Activated CD4-positive, alpha-beta T cell treated with anti-CD3 and anti-CD28 coated beads for 36 hours (primary cell): ENCODE results near the gene FAM20A. TPM values are rescaled to one million over a fixed set of nuclear protein-coding genes. Genes with fewer than 3 reads are reported as not detected.

Experiments
- ATAC-seq: fragments of 200-7000 bp; cut with Tn5 transposase; one replicate; pipeline ENCODE4 v1.10.0; 2021; ENCODE audit warnings: mild to moderate bottlenecking, moderate library complexity
- CTCF ChIA-PET: fragments of 350-600 bp; sonication (Branson Sonifier 250); formaldehyde crosslinking; loops from one replicate; lab custom pipeline; 2021; ENCODE audit warnings: antibody characterized with exemption; lab: Charles Lee
- POLR2A ChIA-PET: fragments of 350-600 bp; sonication (Branson Sonifier 250); formaldehyde crosslinking; loops from one replicate; lab custom pipeline; 2021; ENCODE audit warnings: antibody characterized with exemption, inconsistent platforms; lab: Charles Lee
- DNase-seq: peaks from one replicate; pipeline ENCODE4 v3.0.0-alpha.2; 2020
- H3K27ac Mint-ChIP-seq: one replicate; pipeline ENCODE4 v1.8.0; 2021; ENCODE audit warnings: mixed read lengths
- H3K27me3 Mint-ChIP-seq: one replicate; pipeline ENCODE4 v1.8.0; 2021; ENCODE audit warnings: mixed read lengths
- H3K36me3 Mint-ChIP-seq: one replicate; pipeline ENCODE4 v1.8.0; 2021; ENCODE audit warnings: low read depth, mixed read lengths
- H3K4me1 Mint-ChIP-seq: one replicate; pipeline ENCODE4 v1.8.0; 2021; ENCODE audit warnings: mixed read lengths
- H3K4me3 Mint-ChIP-seq: one replicate; pipeline ENCODE4 v1.8.0; 2021; ENCODE audit warnings: mild to moderate bottlenecking, moderate library complexity, mixed read lengths
- H3K9me3 Mint-ChIP-seq: one replicate; pipeline ENCODE4 v1.8.0; 2021; ENCODE audit warnings: low read depth, mixed read lengths
- intact Hi-C, 2 experiments: fragments of 100-400 bp; cut with DNase I in 1 of 2; cut with micrococcal nuclease in 1 of 2; formaldehyde crosslinking; loops; one replicate each; pipeline versions ENCODE4 v1.14.2 to v1.15.1; 2022 to 2024; cut with DNase I, micrococcal nuclease
- total RNA-seq, 2 experiments: library from RNA; stranded (reverse); gene quantifications; one replicate each; pipeline ENCODE4 v1.2.3, GENCODE V29; 2021

The FAM20A gene
- total RNA-seq, 2 experiments from 2014 or later, result not detected

DNA sequence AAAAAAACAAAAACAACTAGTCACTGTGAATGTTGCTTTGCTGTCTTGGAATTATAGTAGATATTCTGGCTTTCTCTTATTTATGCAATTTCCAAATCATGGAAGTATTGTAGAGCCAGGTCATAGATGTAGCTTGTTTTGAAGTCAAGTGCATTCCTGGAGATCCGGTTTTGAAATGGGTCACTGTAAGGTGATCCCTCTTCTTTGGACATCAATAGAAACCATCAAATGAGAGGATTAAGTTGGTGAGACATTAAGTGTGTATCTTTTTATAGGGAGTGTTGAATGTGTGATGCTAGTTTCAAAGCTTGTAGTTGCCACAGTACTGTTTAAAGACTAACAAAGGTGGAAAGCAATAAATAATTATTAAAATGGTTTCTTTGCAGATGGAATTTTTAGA is 84.4 kb downstream of the FAM20A start:
- Mint-ChIP-seq H3K36me3 (peaks cover 52% of the 10 kb centered on the region), H3K4me3 (no peak overlapping the region), H3K4me1 (peaks cover 51% of the 10 kb centered on the region), H3K27ac (no peak overlapping the region), H3K9me3 (no peaks in the 10 kb centered on the region), H3K27me3 (no peaks in the 10 kb centered on the region)
- intact Hi-C loops, result no loop called here
- DNase-seq (no peak), ATAC-seq (no peak)
- CTCF ChIA-PET, result interaction anchor here (0.8 to 1.1 kb wide), 3 partner anchors 14 to 51 kb away, joined by 3 read pairs; no protein-coding TSS in a partner anchor
- POLR2A ChIA-PET, result no interaction called here

DNA sequence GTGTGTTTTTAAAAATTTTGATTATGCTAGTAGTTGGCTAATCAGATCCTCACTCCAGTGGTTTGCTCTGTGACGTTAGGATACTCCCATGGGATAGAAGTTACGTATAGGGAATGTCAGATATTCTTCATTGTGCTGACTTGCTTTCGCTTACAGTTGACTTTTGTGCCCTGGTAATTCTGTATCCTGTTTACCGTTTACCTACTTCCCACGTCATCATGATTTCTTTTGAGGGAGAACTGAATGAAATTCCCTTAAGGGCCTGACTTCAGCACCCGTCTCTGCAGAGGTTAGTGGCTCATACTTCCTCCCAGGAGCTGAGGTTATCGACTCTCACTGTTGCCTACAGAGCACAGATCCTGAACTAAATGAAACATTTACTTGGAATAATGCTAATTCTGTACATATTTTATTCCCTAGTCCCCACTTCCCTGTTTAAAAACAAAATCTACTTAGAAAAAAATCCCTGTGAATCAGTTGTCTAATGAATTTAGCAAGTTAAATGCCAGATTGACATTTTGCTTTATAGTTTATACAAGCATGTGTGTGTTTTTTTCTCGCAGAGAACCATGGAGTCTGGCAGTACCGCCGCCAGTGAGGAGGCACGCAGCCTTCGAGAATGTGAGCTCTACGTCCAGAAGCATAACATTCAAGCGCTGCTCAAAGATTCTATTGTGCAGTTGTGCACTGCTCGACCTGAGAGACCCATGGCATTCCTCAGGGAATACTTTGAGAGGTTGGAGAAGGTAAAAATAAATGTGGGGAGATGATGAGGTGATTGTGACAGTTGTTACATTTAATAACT is 86.1 kb downstream of the FAM20A start:
- Mint-ChIP-seq H3K4me3 (peak overlapping the region; percentile 92), H3K27ac (no peak overlapping the region), H3K27me3 (no peaks in the 10 kb centered on the region), H3K36me3 (peaks cover 51% of the 10 kb centered on the region), H3K4me1 (peaks cover 54% of the 10 kb centered on the region), H3K9me3 (no peaks in the 10 kb centered on the region)
- POLR2A ChIA-PET, result no interaction called here
- CTCF ChIA-PET, result no interaction called here
- intact Hi-C loops, result loop anchor here (5.0 kb wide), 2 partner anchors 798 to 812 kb away; partner anchors contain the start of genes ABCA5 (in 1 of the 2) and NOL11 (in 1 of the 2)
- no peak for DNase-seq
- no peak for ATAC-seq

DNA sequence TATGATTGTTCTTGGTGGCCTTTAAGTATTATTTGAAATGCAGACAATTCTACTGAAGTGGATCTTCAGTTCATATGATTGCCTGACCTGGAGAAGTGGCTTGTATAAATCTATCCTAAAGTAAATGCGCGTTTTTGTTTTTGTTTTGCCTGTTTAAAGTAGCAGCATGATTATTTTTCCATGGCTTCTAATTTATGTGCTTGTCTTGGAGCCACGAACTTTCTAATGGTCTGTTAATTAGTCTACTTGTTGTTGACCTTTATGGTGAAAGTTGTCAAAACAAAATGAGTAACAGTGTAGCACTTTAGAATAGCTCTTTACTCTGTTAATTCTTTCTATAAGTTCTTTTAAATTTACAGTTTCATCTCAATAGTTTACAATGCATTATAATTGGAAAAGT is 87.2 kb downstream of the FAM20A start:
- POLR2A ChIA-PET, result no interaction called here
- peaks cover 45% of the 10 kb centered on the region for H3K4me1 Mint-ChIP-seq
- CTCF ChIA-PET, result no interaction called here

DNA sequence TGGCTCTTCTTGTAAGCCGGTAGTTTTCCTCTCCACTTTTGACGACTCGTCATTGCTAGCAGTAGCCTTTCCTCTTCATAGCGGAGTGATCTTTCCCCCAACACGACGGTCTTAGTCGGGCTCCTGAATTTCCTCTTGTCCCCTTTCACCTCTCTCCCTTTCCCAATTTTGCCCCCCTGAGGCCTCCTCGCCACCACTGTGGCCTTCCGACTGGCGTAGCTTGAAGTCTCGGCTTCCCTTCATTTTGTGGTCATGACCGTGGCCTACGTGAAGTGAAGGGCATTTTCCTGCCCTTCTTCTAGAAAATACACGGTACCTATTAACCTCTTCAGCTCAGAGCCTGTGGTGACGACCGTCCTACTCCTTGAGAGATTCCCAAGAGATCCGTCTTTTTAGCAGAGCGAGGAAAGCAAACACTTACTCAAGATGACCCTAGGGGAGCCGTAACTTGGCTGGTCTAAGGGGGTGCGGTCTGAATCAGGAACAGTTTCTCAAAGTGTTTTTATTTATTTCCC is 88.2 kb downstream of the FAM20A start:
- ATAC-seq, result no peak
- no peaks in the 10 kb centered on the region for H3K27me3 Mint-ChIP-seq
- no peaks in the 10 kb centered on the region for H3K9me3 Mint-ChIP-seq
- peaks cover 41% of the 10 kb centered on the region for H3K4me1 Mint-ChIP-seq
- peak overlapping the region; percentile 95 for H3K27ac Mint-ChIP-seq
- intact Hi-C loops, result loop anchor here (1.0 to 5.0 kb wide), 9 partner anchors 56 to 1146 kb away; partner anchors contain the start of genes ABCA5 (in 2 of the 2), AMZ2 (in 1 of the 2), ARSG (in 1 of the 2) and KPNA2 (in 1 of the 2)
- POLR2A ChIA-PET, result interaction anchor here (1.0 to 1.1 kb wide), 2 partner anchors 10 to 15 kb away, joined by 4 read pairs; no protein-coding TSS in a partner anchor
- peak overlapping the region; percentile 92 for H3K4me3 Mint-ChIP-seq
- DNase-seq, result no peak
- CTCF ChIA-PET, result interaction anchor here (1.1 kb wide), 1 partner anchor 16 kb away, joined by 3 read pairs; no protein-coding TSS in a partner anchor
- H3K36me3 Mint-ChIP-seq, result peaks cover 35% of the 10 kb centered on the region

More for the DNA sequence above, 87.2 kb downstream of the FAM20A start:
- no peak for ATAC-seq
- no peak for DNase-seq
- Mint-ChIP-seq H3K27me3 (no peaks in the 10 kb centered on the region), H3K36me3 (peaks cover 42% of the 10 kb centered on the region), H3K9me3 (no peaks in the 10 kb centered on the region), H3K27ac (peak overlapping the region; percentile 95), H3K4me3 (peak overlapping the region; percentile 92)
- intact Hi-C loops, result loop anchor here (2.0 to 5.0 kb wide), 5 partner anchors 479 to 1147 kb away; partner anchors contain the start of genes ABCA5 (in 2 of the 2), KPNA2 (in 1 of the 2), NOL11 (in 1 of the 2) and PSMD12 (in 1 of the 2)

DNA sequence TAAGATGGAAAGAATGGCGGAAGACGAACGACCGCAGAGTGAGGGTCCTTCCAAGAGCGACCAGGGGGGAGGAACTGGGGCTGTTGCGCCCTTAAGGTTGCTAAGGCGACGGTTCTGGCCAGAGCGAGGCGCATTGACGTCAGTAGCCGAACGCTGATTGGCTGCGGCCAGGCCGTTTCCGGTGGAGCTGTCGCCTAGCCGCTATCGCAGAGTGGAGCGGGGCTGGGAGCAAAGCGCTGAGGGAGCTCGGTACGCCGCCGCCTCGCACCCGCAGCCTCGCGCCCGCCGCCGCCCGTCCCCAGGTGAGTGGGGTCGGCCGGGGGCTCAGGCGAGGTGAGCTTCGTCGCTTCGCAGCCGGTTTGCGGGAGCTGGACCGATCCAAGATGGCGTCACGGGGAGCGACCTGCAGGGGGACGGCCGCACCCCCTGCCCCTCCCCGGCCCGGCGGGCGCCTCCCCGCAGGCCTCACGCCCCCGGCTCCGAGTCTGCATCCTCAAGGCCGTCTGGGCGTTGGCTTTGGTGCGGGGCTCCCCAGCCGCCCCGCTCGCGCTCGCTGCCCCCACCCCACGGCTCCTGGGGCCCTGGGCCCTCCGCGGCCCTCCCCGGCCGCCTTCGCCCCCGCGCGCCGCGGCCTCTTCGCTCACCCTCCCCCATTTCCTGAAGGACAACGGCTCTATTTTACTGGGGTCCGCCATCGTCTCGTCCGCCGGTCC is 88.8 kb downstream of the FAM20A start, which contains the start of gene PRKAR1A:
Gene PRKAR1A (plus strand): TSS at position 184 of the 713 bp plus-strand sequence. CDS start 2,970 bp downstream, outside the sequence.
- H3K4me1 Mint-ChIP-seq, result peaks cover 42% of the 10 kb centered on the region
- CTCF ChIA-PET, result interaction anchor here (0.9 to 1.6 kb wide), 3 partner anchors 13 to 101 kb away, joined by 3 to 4 read pairs (median 3); no protein-coding TSS in a partner anchor
- peak; percentile 92 for ATAC-seq

DNA sequence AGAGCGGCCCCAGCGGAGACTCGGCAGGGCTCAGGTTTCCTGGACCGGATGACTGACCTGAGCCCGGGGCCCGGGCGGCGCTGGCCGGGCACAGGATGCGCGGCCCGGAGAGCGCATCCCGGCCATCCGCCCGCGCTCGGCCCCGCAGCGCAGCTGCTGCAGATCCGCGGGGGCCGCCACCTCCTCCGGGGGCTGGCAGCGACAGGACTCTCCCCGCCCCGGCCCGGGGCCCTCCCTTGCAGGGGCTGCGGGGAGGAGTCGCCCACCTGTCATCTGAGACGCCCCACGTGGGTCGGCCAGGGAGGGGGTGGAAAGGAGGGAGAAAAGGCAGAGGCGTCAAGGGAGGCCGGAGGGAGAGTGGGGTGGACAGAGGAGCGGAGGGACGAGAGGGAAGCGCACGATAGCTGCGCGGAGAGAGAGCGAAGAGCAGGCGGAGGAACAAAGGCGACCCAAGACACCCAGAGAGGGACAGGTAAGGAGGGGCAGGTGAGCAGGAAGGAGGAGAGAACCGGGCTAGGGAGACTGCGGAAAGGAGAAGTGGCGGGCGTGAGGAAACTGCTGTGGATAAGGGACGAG is 89.4 kb downstream of the FAM20A start:
- Mint-ChIP-seq H3K4me3 (peak overlapping the region; percentile 93), H3K27ac (peak overlapping the region; percentile 97), H3K4me1 (peaks cover 45% of the 10 kb centered on the region), H3K9me3 (no peaks in the 10 kb centered on the region), H3K27me3 (no peaks in the 10 kb centered on the region), H3K36me3 (peaks cover 24% of the 10 kb centered on the region)
- CTCF ChIA-PET, result interaction anchor here (0.9 to 1.6 kb wide), 3 partner anchors 13 to 102 kb away, joined by 3 to 4 read pairs (median 3); no protein-coding TSS in a partner anchor
- POLR2A ChIA-PET, result interaction anchor here (0.9 to 1.1 kb wide), 2 partner anchors 14 to 475 kb away, joined by 4 to 5 read pairs; no protein-coding TSS in a partner anchor
- DNase-seq (peak; percentile 73), ATAC-seq (peak; percentile 56)
- intact Hi-C loops, result loop anchor here (1.0 to 5.0 kb wide), 10 partner anchors 13 to 1145 kb away; partner anchors contain the start of genes ABCA5 (in 2 of the 2), AMZ2 (in 1 of the 2), ARSG (in 1 of the 2) and KPNA2 (in 1 of the 2)

More for the DNA sequence above, 88.8 kb downstream of the FAM20A start, which contains the start of gene PRKAR1A:
- peak within 1 kb of the TSS; percentile 97 for H3K27ac Mint-ChIP-seq
- peak within 1 kb of the TSS; percentile 93 for H3K4me3 Mint-ChIP-seq
- peaks cover 29% of the 10 kb centered on the region for H3K36me3 Mint-ChIP-seq
- POLR2A ChIA-PET, result interaction anchor here (0.6 to 1.1 kb wide), 4 partner anchors 9 to 476 kb away, joined by 3 to 5 read pairs (median 4); no protein-coding TSS in a partner anchor
- no peaks in the 10 kb centered on the region for H3K9me3 Mint-ChIP-seq
- peak; percentile 95 for DNase-seq
- intact Hi-C loops, result loop anchor here (1.0 to 5.0 kb wide), 9 partner anchors 55 to 1146 kb away; partner anchors contain the start of genes ABCA5 (in 2 of the 2), AMZ2 (in 1 of the 2), ARSG (in 1 of the 2) and KPNA2 (in 1 of the 2)
- no peaks in the 10 kb centered on the region for H3K27me3 Mint-ChIP-seq

DNA sequence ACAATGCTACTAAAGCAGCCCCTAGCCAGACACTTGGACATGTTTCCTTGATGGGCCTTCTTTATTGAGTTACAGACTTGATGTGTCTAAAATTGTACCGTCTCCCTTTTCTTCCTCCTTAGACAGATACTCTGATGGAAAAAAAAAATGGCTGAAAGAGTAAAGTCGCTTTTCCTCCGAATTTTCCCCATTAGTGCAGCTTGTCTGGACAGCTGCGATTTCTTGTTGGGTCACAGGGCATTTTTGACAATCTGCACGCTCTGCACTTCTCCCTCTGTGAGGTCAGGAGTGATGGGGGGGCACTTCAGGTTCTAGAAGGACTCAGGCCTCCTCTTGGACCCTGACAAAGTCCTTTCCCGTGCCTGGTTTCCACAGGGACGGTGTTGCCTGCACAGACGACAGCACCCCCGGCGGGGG is 89.9 kb downstream of the FAM20A start:
- ChIA-PET POLR2A (no interaction called here), CTCF (interaction anchor here (1.6 kb wide), 1 partner anchor 12 kb away, joined by 4 read pairs; no protein-coding TSS in a partner anchor)
- ATAC-seq (no peak), DNase-seq (no peak)
- Mint-ChIP-seq H3K27me3 (no peaks in the 10 kb centered on the region), H3K4me3 (peak overlapping the region; percentile 93), H3K9me3 (no peaks in the 10 kb centered on the region), H3K36me3 (peaks cover 22% of the 10 kb centered on the region), H3K4me1 (peaks cover 45% of the 10 kb centered on the region), H3K27ac (peak overlapping the region; percentile 68)
- intact Hi-C loops, result loop anchor here (1.0 to 5.0 kb wide), 3 partner anchors 13 to 816 kb away; partner anchors contain the start of genes ABCA5 (in 1 of the 2) and NOL11 (in 1 of the 2)

DNA sequence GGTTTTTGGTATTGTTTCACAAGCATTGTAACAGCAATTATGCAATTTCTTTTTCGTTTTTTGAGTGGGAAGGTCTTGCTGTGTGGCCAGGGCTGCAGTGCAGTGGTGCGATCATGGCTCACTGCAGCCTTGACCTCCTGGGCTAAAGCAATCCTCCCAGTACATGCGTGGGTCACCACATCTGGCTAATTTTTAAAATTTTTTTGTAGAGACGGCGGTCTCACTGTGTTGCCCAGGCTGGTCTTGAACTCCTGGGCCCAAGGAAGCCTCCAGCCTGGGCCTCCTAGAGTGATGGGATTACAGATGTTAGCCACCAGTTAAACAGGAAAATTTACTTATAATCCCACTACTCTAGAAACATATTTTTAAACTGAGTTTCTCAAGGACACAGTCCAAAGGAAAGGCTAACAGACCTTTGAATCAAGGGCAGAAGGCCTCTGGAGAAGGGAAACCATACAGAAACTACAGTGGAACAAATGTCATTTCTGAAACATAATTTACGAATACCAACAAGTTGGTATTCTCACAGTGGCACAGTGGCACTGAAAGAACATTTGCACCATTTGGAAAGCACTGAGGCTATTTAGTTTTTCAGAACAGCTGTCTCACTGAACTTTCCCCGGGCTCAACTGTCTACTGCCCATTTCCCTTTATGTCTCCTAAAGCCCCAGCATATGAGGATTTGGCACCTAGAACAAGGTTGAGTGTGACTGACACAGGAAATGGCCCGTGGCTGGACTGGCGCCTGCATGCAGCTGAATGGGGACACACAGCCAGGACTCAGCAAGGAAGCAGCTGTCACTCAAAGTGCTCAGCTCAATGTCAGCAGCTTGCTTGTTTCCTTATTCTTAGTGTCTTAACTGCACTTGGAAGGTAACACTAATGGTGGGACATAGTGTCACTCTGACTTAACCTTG is 91.8 kb downstream of the FAM20A start:
- ATAC-seq, result no peak
- Mint-ChIP-seq H3K36me3 (peaks cover 12% of the 10 kb centered on the region), H3K27me3 (no peaks in the 10 kb centered on the region), H3K4me1 (peaks cover 29% of the 10 kb centered on the region), H3K4me3 (no peak overlapping the region), H3K9me3 (no peaks in the 10 kb centered on the region), H3K27ac (no peak overlapping the region)
- intact Hi-C loops, result loop anchor here (5.0 kb wide), 2 partner anchors 792 to 818 kb away; partner anchors contain the start of genes ABCA5 (in 1 of the 2) and NOL11 (in 1 of the 2)
- POLR2A ChIA-PET, result no interaction called here
- no peak for DNase-seq
- CTCF ChIA-PET, result interaction anchor here (1.2 kb wide), 1 partner anchor 11 kb away, joined by 3 read pairs; no protein-coding TSS in a partner anchor

DNA sequence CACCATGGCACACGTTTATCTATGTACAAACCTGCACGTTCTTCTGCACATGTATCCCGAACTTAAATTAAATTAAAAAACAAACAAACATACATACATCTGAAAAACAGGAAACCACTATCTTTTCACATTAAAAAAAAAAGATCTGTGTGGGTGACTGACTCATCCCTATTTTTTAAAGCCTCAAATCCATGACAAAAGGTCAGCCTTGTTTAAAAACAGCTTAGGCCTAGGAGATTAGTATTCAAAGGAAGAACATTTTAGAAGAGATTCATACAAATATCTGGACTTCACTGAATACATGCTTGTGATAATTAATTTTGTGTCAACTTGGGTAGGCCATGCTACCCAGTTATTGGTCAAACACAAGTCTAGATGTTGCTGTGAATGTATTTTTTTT is 93.6 kb downstream of the FAM20A start:
- DNase-seq (no peak), ATAC-seq (no peak)
- CTCF ChIA-PET, result interaction anchor here (0.6 kb wide), 1 partner anchor 888 kb away, joined by 5 read pairs; no protein-coding TSS in a partner anchor
- peaks cover 17% of the 10 kb centered on the region for H3K4me1 Mint-ChIP-seq
- H3K27ac Mint-ChIP-seq, result no peak overlapping the region
- H3K27me3 Mint-ChIP-seq, result no peaks in the 10 kb centered on the region
- intact Hi-C loops, result no loop called here
- no peak overlapping the region for H3K4me3 Mint-ChIP-seq
- no peaks in the 10 kb centered on the region for H3K9me3 Mint-ChIP-seq
- POLR2A ChIA-PET, result no interaction called here
- no peaks in the 10 kb centered on the region for H3K36me3 Mint-ChIP-seq
